Measurements from ENCODE around the gene CDC42EP1. TPM values are rescaled to one million over a fixed set of nuclear protein-coding genes. Genes with fewer than 3 reads are reported as not detected.

CDC42EP1 gene
- total RNA-seq, 4 donors from 2014 or later: 19.0 to 37.7 (median 27.4) TPM

DNA sequence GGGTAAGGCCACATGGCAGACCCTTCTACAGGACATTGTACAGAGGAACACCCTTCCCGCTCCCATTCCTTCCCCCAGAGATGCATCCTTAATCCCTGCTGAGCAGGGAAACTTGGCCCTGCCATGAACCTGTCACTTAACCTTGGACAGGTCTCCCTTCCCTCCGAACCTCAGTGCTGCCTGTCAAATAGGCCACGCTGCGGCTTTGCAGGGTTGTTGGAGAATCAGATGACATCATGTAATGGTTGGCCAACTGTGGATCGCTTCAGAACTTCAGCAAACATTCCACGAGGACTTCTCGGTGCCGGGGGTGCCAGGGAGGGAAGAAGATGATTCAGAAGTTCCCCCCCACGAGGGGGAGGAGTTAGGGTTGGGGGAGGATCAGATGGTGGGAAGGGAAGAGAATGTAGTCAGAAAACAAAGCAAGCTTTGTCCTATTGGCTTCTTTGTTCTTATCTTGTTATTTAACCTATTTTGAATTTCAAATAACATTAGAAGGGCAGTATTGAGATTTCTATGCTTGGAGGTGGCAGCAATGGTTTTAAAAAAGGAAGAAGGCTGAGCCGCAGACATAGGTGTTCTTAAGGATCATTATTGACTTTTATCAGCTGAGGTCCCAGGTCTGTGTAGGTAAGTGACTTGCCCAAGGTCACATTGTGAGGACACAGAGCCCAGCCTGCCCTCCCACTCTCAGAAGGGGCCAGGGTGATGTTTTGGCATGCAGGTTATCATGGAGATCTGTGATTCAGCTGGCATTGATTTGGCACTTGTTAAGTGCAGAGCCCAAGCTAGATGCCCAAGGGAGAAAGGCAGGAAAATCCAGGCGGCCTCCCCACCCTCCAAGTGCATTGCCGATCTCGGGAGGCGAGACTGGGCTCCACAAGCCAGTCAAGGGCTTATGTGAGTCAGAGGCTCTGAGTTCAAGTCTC lies 3.1 kb downstream of the CDC42EP1 start:
- no peaks in the 10 kb centered on the region for H3K9me3 ChIP-seq
- peaks cover 0 to 22% of the 10 kb centered on the region in 2 donors for H3K36me3 ChIP-seq
- H3K27ac ChIP-seq: peak overlapping the region in 3 of 4 donors; percentile 79 to 99 (median 89)
- no peak overlapping the region for H3K4me3 ChIP-seq
- peak; percentile 72 for ATAC-seq
- H3K27me3 ChIP-seq: peaks cover 37% of the 10 kb centered on the region
- WGBS, 2 donors (ENCODE audit: low coverage in 1 of 2): 37 to 43% methylated on average over 8 to 11 of the region's 14 CpGs
- H3K4me1 ChIP-seq: peaks cover 0 to 87% (median 49%) of the 10 kb centered on the region in 3 donors
- TF ChIP-seq, protein P1, sequence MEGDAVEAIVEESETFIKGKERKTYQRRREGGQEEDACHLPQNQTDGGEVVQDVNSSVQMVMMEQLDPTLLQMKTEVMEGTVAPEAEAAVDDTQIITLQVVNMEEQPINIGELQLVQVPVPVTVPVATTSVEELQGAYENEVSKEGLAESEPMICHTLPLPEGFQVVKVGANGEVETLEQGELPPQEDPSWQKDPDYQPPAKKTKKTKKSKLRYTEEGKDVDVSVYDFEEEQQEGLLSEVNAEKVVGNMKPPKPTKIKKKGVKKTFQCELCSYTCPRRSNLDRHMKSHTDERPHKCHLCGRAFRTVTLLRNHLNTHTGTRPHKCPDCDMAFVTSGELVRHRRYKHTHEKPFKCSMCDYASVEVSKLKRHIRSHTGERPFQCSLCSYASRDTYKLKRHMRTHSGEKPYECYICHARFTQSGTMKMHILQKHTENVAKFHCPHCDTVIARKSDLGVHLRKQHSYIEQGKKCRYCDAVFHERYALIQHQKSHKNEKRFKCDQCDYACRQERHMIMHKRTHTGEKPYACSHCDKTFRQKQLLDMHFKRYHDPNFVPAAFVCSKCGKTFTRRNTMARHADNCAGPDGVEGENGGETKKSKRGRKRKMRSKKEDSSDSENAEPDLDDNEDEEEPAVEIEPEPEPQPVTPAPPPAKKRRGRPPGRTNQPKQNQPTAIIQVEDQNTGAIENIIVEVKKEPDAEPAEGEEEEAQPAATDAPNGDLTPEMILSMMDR (IDR thresholded peaks at IDR 0.05): no peak
- peak; percentile 73 for TF ChIP-seq POLR2AphosphoS5 (IDR thresholded peaks at IDR 0.05)
- TF ChIP-seq EP300 (IDR thresholded peaks at IDR 0.05): no peak

- no peak for TF ChIP-seq POLR2AphosphoS5 (IDR thresholded peaks at IDR 0.05)
- TF ChIP-seq EP300 (IDR thresholded peaks at IDR 0.05): no peak
- TF ChIP-seq, protein P1 (IDR thresholded peaks at IDR 0.05): no peak
- no peak for TF ChIP-seq POLR2A (IDR thresholded peaks at IDR 0.05)
- no peaks in the 10 kb centered on the region for H3K9me3 ChIP-seq
- ATAC-seq: no peak
- H3K4me3 ChIP-seq: no peak overlapping the region
- H3K27me3 ChIP-seq: peaks cover 45% of the 10 kb centered on the region
- peak overlapping the region in 3 of 4 donors; percentile 79 to 99 (median 89) for H3K27ac ChIP-seq
- H3K4me1 ChIP-seq: peaks cover 0 to 95% (median 49%) of the 10 kb centered on the region in 3 donors
- 30 to 67% methylated on average over 2 to 4 of the region's 7 CpGs for WGBS, 2 donors (ENCODE audit: low coverage in 1 of 2)
- peaks cover 0 to 29% of the 10 kb centered on the region in 2 donors for H3K36me3 ChIP-seq
These were observed 3.9 kb downstream of the CDC42EP1 start for GRCh38 chr22:37564111-37564711.

GRCh38 chr22:37565830-37566229 lies 5.5 kb downstream of the CDC42EP1 start:
- Histone ChIP-seq H3K4me1 (peaks cover 0 to 93% (median 45%) of the 10 kb centered on the region in 3 donors), H3K4me3 (no peak overlapping the region), H3K27ac (peak overlapping the region in 3 of 4 donors; percentile 51 to 63 (median 59)), H3K9me3 (no peaks in the 10 kb centered on the region), H3K36me3 (peaks cover 0 to 29% of the 10 kb centered on the region in 2 donors), H3K27me3 (peaks cover 36% of the 10 kb centered on the region)
- TF ChIP-seq POLR2A (IDR thresholded peaks at IDR 0.05) (no peak), POLR2AphosphoS5 (IDR thresholded peaks at IDR 0.05) (no peak), EP300 (IDR thresholded peaks at IDR 0.05) (no peak)
- TF ChIP-seq, protein P1 (IDR thresholded peaks at IDR 0.05): no peak
- no peak for ATAC-seq
- WGBS, 2 donors (ENCODE audit: low coverage in 1 of 2): 56 to 60% methylated on average over 7 of the region's 17 CpGs

- Histone ChIP-seq H3K27me3 (peaks cover 32% of the 10 kb centered on the region), H3K4me3 (no peak overlapping the region), H3K36me3 (peaks cover 0 to 29% of the 10 kb centered on the region in 2 donors), H3K4me1 (peaks cover 0 to 90% (median 45%) of the 10 kb centered on the region in 3 donors), H3K27ac (peak overlapping the region in 3 of 4 donors; percentile 51 to 63 (median 59)), H3K9me3 (no peaks in the 10 kb centered on the region)
- TF ChIP-seq, protein P1 (IDR thresholded peaks at IDR 0.05): no peak
- TF ChIP-seq POLR2AphosphoS5 (IDR thresholded peaks at IDR 0.05): no peak
- TF ChIP-seq EP300 (IDR thresholded peaks at IDR 0.05): no peak
- TF ChIP-seq POLR2A (IDR thresholded peaks at IDR 0.05): no peak
- no peak for ATAC-seq
- WGBS, 2 donors (ENCODE audit: low coverage in 1 of 2): no CpG with 5 or more reads among the region's 28 CpGs
These were observed 6.1 kb downstream of the CDC42EP1 start for GRCh38 chr22:37566329-37566837.

Measured in gastroesophageal sphincter (tissue), 4 donors.